ENCODE measurements around the gene DPYSL4.

The DPYSL4 gene

DNA sequence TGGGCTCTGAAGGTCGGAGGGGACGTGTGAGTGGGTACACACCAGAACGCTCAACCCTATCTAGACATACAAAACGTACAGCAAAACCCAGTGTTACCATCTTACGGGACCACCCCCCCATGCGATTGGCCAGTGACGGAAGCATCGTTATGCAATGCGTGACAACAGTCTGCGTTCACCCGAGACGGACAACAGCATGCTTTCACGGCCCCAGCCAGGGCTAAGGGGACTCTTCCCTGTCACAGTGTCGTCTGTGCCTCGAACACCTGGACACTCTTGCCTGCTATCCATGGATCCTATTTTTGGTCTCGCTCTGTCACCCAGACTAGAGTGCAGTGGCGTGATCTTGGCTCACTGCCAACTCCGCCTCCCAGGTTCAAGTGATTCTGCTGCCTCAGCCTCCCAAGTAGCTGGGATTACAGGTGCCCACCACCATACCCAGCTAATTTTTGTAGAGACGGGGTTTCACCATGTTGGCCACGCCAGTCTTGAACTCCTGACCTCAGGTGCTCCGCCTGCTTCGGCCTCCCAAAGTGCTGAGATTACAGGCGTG, 23.3 kb downstream of the DPYSL4 start:
- Histone ChIP-seq H3K4me1 (ENCODE audit: insufficient read depth, low read length, severe bottlenecking) (no peaks in the 10 kb centered on the region), H3K9me2 (ENCODE audit: low read depth, low read length) (no peaks in the 10 kb centered on the region), H3K27ac (ENCODE audit: low read depth, low read length, poor library complexity, severe bottlenecking) (no peak overlapping the region), H3K9ac (ENCODE audit: low read length) (no peak overlapping the region), H3K9me3 (ENCODE audit: low read length) (no peaks in the 10 kb centered on the region), H4K20me1 (ENCODE audit: insufficient read depth, low read length) (no peaks in the 10 kb centered on the region), H3K4me3 (ENCODE audit: low read depth, low read length, poor library complexity, severe bottlenecking) (no peak overlapping the region), H2AFZ (ENCODE audit: low read length) (no peak overlapping the region), H3F3A (ENCODE audit: insufficient read depth, low read length) (no peaks in the 10 kb centered on the region), H3K4me2 (ENCODE audit: low read length) (no peak overlapping the region), H3K36me3 (ENCODE audit: insufficient read depth, low read length) (no peaks in the 10 kb centered on the region), H3K79me2 (ENCODE audit: insufficient read depth, low read length) (no peaks in the 10 kb centered on the region), H3K27me3 (ENCODE audit: insufficient read depth, low read length) (no peaks in the 10 kb centered on the region; the same call in 1 of the 2 replicates)
- no peak for TF ChIP-seq EZH2 (IDR thresholded peaks at IDR 0.05; ENCODE audit: borderline replicate concordance, low read length)
- TF ChIP-seq CTCF (IDR thresholded peaks at IDR 0.05; ENCODE audit: low read length) = no peak

GRCh38 chr10:132210766-132211165, 24.0 kb downstream of the DPYSL4 start:
- Histone ChIP-seq H3K4me1 (ENCODE audit: insufficient read depth, low read length, severe bottlenecking) (no peaks in the 10 kb centered on the region), H3K9me2 (ENCODE audit: low read depth, low read length) (no peaks in the 10 kb centered on the region), H4K20me1 (ENCODE audit: insufficient read depth, low read length) (no peaks in the 10 kb centered on the region), H3K9ac (ENCODE audit: low read length) (no peak overlapping the region), H3F3A (ENCODE audit: insufficient read depth, low read length) (no peaks in the 10 kb centered on the region), H3K27ac (ENCODE audit: low read depth, low read length, poor library complexity, severe bottlenecking) (no peak overlapping the region), H3K4me3 (ENCODE audit: low read depth, low read length, poor library complexity, severe bottlenecking) (no peak overlapping the region), H3K27me3 (ENCODE audit: insufficient read depth, low read length) (no peaks in the 10 kb centered on the region; the same call in 1 of the 2 replicates), H2AFZ (ENCODE audit: low read length) (no peak overlapping the region), H3K9me3 (ENCODE audit: low read length) (no peaks in the 10 kb centered on the region), H3K79me2 (ENCODE audit: insufficient read depth, low read length) (no peaks in the 10 kb centered on the region), H3K36me3 (ENCODE audit: insufficient read depth, low read length) (no peaks in the 10 kb centered on the region), H3K4me2 (ENCODE audit: low read length) (no peak overlapping the region)
- no peak for TF ChIP-seq CTCF (IDR thresholded peaks at IDR 0.05; ENCODE audit: low read length)

DNA sequence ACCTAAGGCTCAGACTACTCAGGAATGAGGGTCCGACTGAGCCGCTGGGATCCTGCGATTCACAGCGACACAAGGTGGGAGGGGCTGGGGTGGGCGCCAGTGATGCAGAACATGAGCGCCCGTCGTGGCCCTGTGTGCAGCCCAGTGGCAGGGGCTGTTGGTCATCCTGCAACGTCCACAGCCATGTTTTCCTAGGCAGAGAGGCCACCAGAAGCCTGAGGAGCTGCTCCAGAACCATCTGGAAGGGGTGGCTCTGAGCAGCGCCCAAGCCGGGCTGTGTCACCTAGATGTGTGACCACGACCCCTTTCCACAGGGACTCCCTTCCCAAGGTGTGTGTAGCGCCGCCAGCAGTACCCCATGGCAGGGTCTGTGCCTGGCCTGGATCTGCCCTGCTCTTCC, 24.5 kb downstream of the DPYSL4 start:
- H3K4me3 ChIP-seq (ENCODE audit: low read depth, low read length, poor library complexity, severe bottlenecking) = no peak overlapping the region
- TF ChIP-seq EZH2 (IDR thresholded peaks at IDR 0.05; ENCODE audit: borderline replicate concordance, low read length) (no peak), CTCF (IDR thresholded peaks at IDR 0.05; ENCODE audit: low read length) (no peak)
- no peaks in the 10 kb centered on the region for H3K4me1 ChIP-seq (ENCODE audit: insufficient read depth, low read length, severe bottlenecking)
- H3K9me2 ChIP-seq (ENCODE audit: low read depth, low read length) = no peaks in the 10 kb centered on the region
- no peak overlapping the region for H3K9ac ChIP-seq (ENCODE audit: low read length)
- H4K20me1 ChIP-seq (ENCODE audit: insufficient read depth, low read length) = no peaks in the 10 kb centered on the region
- H3F3A ChIP-seq (ENCODE audit: insufficient read depth, low read length) = no peaks in the 10 kb centered on the region
- no peak overlapping the region for H3K4me2 ChIP-seq (ENCODE audit: low read length)
- H3K79me2 ChIP-seq (ENCODE audit: insufficient read depth, low read length) = no peaks in the 10 kb centered on the region
- no peaks in the 10 kb centered on the region; the same call in 1 of the 2 replicates for H3K27me3 ChIP-seq (ENCODE audit: insufficient read depth, low read length)
- H3K27ac ChIP-seq (ENCODE audit: low read depth, low read length, poor library complexity, severe bottlenecking) = no peak overlapping the region
- no peaks in the 10 kb centered on the region for H3K36me3 ChIP-seq (ENCODE audit: insufficient read depth, low read length)
- H3K9me3 ChIP-seq (ENCODE audit: low read length) = no peaks in the 10 kb centered on the region
- no peak overlapping the region for H2AFZ ChIP-seq (ENCODE audit: low read length)

All from OCI-LY1 (cell line).